Fibroblast of upper back skin (primary cell): ENCODE measurements around the gene TCF7L1.
A peak's percentile ranks its signal among the peaks of the same experiment; 100 is the strongest.
"Not testable (repeated sequence)": the region's sequence is repeated elsewhere in the genome, so short reads cannot be mapped to it uniquely, and the experiment has no call there.

Source experiments
- DNase-seq: peaks from one replicate; pipeline ENCODE4 v3.0.0-alpha.2; 2013

Gene TCF7L1

DNA sequence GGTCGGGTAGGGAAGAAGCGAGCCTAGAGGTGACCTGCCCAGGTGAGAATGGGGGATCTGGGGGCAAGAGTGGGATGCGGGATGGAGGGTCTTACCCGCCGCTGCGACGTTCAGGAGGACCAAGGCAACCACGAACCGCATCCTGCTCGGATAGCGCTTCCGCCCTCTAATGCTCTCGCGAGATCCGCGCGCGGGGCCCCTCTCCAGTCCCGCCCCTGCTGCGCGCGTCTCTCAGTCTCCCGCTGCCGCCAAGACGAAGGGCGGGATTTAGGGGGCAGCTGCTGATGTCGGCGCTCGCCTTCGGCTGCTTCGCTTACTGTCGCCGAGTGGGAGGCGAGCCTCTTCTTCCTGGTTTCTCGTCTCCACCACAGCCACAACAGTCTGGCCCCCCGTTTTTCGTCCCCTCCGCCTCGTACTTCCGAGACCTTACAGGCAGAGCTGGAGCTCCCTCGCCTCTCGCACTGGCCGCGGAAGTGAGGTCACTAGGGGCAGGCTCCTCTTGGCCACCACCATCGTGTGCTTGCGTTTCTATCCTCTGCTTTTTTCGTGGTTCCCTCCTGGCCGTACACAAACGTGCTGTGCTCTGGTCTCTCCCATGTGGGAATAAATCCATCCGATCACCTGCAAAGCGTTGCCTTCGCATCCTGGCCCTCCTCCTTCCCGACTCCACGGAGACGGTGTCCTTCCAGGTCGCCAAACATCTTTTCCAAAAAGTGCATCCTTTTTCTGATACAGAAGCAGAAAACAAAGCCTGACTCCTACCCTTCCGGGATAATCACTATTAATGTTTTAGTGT, 194.8 kb downstream of the TCF7L1 start, which contains the start of gene TGOLN2:
TSS of gene TGOLN2 (minus strand) at position 168 of the 796 bp plus-strand sequence. CDS start at position 141, 27 bp downstream.
- DNase-seq: peak; percentile 91

DNA sequence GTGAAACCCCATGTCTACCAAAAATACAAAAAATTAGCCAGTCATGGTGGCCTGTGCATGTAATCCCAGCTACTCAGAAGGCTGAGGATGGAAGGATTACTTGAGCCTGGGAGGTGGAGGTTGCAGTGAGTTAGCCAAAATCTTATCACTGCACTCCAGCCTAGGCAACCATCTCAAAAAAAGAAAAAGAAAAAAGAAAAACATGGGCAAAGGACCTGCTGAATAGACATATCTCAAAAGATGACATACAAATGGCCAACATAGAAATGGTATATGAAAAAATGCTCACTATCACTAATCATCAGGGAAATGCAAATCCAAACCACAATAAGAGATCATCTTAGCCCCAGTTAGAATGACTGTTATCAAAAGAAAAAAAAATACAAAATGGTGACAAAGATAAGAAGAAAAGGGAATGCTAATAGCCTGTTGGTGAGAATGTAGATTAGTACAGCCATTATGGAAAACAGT, 196.0 kb downstream of the TCF7L1 start:
- no peak for DNase-seq

DNA sequence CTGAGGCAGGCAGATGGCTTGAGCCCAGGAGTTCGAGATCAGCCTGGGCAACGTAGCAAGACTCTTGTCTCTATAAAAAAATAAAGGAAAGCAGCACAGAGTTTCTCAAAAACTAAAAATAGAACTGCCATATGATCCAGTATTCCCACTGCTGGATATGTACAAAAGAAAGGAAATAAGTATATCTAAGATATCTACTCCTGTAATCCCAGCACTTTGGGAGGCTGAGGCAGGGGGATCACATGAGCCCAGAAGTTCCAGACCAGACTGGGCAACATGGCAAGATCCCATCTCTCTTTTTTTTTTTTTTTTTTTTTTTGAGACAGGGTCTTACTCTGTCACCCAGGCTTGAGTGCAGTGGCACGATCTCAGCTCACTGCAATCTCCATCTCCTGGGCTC, 196.5 kb downstream of the TCF7L1 start:
- DNase-seq: not testable (repeated sequence)

DNA sequence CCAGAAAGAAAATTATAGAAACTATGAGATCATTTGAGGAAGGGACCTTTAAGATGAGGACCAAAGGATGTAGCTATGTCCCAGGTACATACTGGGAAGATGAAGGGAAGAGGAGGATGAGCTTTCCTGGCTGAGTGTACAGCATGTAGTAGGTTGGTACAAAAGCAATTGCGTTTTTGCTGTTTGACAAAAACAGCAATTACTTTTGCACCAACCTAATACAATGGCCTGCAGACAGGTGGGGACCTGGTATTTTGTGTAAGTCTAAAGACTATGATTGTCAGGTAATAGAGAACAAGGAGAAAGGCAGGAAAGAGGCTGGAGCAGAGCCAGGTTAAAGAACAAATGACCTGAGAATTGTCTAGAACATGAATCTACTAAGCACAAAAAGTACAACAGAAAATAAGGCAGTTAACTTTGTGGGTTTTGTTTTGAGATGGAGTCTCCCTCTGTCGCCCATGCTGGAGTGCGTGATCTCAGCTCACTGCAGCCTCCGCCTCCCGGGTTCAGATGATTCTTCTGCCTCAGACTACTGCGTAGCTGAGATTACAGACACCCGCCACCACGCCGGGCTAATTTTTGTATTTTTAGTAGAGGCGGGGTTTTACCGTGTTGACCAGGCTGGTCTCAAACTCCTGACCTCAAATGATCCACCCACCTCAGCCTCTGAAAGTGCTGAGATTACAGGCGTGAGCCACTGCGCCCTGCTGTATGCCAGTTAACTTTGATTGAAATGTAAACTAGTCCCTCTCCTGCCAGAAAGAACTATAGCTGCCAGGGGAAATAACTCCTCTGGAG, 197.8 kb downstream of the TCF7L1 start:
- DNase-seq: no peak

DNA sequence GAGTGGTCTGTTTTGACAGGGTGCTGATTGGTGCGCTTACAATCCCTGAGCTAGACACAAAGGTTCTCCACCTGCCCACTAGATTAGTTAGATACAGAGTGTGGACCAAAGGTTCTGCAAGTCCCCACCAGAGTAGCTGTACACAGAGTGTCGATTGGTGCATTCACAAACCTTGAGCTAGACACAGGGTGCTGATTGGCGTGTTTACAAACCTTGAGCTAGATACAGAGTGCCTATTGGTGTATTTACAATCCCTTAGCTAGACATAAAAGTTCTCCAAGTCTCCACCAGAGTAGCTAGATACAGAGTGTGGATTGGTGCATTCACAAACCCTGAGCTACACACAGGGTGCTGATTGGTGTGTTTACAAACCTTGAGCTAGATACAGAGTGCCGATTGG, 200.7 kb downstream of the TCF7L1 start:
- not testable (repeated sequence) for DNase-seq

DNA sequence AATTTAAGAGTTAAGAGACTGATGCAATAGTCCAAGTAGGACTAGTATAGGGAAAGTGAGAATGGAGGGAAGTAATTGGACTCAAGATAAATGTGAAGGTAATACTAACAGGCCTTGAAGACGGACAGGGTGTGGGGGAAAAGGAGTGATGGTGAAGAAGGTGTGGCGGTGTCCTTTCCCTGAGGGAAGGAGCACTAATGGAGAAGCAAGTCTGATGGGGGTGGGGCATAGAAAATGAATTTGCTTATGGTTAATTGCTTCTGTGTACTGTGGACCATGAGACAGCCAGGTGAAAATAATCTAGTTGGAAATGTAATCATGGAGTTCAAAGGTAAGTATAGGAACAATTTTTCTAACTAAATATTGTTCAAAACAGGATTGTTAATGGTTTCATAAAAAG, 201.7 kb downstream of the TCF7L1 start:
- no peak for DNase-seq

DNA sequence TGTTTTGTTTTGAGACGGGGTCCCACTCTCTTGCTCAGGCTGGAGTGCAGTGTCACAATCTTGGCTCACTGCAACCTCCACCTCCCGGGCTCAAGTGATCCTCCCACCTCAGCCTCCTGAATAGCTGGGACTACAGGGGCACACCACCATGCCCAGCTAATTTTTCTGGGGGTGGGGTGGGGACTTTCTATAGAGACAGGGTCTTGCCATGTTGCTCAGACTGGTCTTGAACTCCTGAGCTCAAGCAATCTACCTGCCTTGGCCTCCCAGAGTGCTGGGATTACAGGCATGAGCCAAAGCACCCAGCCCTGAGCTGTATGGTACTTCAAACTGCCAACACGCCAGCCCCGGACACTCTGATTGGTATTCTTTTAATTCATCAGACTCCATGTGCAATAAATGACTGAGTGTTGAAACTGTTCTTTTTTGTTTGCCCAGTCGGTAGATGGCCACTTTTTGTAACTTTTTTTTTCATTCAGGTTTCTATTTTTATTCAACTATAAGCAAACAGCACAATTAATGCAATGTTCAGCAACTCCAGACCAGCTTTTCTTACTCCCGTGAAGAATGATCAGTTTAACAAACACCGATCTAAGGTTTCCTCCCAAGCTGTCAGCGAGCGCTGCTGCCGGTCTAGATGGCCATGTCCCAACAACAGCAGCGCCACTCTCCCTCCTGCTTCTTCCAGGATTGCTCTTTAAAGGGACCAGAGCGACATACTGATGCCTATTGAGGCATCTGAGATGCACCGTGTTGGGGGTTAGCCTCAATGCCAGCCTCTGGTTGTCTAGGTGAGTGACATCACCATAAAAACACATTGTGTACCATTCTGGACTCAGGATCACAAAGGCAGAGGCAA, 207.1 kb downstream of the TCF7L1 start:
- no peak for DNase-seq

DNA sequence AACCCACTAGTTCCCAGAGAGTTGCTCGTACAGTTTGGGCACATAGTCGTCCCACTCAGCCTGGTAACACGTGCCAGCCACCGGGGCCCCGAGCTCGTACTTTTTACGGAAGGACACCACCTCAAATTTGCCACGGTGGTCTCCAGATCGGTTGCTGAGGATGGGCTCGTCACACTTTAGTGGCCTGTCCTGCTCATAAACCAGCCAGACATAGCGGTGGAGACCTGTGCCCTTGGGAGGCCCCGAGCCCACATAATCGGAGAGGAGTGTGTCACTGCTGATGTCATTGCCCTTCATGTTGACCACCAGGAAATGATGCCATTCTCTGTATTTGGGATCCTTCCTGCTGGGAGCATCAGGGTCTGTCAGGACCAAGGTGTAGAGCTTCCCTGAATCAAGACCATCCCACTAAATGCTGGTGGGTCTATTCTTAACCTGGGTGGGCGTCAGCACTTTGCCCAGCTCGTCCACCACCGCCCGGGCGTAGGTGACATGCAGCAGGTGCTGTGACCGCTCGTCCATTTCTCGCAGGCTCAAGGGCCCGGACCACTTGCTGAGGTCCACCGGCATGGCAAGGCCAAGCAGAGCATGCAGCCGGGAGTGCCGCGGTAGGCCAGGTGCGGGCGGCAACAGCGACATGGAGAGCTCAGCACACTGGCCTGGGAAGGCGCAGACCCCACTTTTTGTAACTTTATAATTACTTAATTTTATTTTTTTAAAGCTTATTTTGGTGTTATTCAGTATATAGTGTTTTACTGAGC, 208.3 kb downstream of the TCF7L1 start:
- no peak for DNase-seq

DNA sequence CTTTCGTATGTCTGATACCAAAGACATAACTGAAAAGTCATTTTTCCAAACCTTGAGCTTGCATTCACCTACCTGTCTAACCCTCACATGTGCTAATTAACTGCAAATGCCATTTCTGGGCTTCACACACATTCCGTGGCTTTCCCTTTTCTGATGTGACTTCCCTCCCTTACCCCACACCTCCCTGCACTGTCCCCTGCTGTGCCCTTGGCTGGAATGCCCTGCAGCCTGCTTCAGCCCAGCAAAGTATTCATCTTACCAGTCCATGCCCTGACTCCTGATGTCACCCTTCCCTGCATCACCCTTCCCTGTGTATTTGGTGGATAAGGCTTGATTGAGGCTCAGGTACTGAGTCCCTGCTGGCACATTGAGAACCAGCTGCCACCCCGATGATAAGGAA, 209.0 kb downstream of the TCF7L1 start:
- DNase-seq: no peak

DNA sequence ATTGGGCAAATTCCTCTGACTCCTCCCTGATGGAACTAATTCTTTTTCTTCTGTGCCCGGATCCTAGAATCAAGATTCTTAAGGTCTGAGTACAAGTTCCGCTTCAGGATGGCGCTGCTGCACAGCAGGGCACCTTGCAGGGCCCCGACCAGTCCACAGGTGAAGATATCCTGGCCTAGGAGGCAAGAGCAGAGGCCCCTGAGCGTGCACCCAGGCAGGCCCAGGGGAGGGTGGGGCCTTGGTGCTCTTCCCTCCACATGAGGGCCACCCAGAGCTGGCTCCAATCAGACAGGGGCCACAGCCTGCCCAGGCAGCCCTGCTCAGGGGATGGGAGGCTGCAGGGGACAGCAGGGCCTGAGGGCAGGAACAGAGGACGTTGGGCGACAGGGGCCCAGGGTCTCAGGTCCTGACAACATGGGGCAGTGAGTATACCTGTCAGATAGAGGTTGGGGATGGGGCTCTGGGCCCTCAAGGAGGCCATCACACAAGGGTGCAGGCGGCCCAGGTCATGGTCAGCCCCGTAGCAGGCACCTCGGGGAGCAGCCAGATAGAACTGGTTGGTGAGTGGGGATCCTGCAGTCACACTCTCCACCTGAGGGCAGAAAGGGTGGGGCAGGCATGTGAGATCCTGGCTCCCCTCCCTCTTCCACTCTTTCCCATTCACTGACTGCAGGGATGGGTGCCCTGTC, 210.2 kb downstream of the TCF7L1 start:
- DNase-seq: not testable (repeated sequence)

DNA sequence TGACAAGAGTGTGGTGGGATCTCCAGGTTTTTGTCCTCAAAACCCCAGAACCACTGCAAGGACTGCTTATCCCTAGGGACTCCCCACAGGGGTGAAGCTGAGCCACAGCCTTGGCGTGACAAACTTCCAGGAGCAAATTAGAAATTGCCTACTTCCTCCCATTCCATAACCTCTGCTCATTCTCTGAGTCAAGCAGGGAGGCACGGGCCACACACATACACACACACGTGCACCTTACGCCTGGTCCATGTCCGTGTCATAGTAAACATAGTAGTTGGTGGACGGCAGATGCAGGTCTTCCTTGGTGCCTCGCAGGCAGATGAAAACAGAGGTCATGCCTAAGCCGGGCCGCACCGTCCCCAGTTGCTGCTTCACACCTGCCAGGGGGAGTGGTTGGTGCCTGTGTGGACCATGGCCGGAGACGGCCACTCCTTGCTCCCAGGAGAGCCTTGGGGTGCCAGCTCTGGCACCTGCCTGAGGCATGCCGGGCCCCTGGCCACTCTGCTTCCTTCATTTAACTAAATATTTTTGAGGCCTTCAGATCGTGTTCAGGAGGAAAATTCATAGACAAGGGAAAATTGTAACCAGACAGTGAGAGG, 211.3 kb downstream of the TCF7L1 start:
- no peak for DNase-seq

DNA sequence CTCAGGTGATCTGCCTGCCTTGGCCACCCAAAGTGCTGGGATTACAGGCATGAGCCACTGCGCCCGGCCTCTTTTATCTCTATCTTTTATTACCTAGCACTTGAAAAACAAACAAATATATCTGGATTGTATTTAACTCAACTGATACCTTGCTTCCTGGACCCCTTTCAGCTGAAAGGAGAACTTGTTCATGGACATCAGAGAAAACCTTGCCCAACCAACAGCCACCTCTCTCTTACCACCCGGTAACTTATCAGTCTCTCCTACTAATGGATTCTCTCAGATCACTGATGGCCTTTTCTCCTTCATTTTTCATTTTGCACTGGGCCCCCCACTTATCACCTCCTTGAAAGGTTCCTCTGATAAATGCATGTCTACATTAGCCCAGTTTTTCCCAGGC, 214.4 kb downstream of the TCF7L1 start:
- no peak for DNase-seq

DNA sequence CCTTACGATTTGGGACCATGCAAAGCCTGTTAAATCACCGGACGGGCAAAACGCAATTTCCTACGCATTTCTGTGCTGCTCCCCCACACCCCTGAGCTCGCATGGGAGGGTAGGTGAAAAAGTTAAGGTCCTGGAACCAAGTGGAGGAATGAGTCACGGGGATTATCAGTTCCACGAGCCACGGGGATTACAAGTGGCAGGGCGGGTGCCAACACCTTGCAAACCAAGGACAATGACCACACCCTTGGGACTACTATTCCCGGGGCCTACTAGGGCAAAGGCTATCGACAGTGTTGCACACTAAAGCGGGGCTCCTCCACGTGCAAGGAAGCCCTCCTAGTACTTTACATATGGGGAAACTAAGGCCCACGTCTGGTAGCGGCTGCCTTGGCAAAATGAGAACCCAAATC, 220.7 kb downstream of the TCF7L1 start:
- DNase-seq: no peak

DNA sequence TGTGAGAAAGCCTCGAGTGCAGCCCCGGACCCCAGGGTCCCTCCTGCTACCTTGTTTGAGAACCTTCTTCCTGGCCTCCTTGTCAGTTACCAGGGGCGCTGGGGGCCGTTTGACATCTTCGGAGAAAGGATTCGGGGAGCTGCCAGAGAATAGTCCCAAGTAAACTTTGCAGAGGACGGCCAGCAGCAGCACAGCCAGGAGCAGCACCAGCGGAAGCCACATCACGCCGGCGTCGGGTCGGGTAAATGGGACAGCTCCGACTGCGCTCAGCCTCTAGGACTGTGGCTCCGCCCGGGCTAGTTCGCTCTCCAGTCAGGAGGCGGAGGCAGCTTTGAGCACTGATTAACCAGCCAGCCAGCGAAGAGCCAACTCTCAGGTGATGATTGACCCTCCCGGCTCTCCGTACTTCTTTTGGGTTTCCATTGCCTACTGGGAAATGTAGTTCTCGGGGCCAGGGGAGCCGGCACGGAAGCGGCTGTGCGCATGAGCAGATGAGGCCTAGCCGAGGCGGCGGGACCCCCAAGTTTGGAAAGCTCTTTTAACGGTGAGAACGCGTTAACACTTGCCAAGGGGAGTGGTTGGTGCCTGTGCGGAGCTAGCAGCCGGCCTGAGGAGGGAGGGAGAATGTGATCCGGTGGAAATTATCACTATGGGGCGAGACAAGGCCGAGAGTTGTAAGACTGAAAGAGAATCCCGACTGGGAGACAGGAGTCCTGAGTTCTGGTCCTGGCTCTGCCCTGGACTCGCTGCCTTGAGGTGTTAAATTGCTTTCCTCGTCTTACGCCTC, 221.3 kb downstream of the TCF7L1 start, which contains the start of the genes ELMOD3 and RETSAT:
TSS of gene ELMOD3 (plus strand) at position 484 of the 787 bp plus-strand sequence. CDS start 2,430 bp downstream, outside the sequence.
TSS of gene RETSAT (minus strand) at position 243 of the 787 bp plus-strand sequence. CDS start at position 222, 21 bp downstream.
- peak; percentile 100 for DNase-seq

DNA sequence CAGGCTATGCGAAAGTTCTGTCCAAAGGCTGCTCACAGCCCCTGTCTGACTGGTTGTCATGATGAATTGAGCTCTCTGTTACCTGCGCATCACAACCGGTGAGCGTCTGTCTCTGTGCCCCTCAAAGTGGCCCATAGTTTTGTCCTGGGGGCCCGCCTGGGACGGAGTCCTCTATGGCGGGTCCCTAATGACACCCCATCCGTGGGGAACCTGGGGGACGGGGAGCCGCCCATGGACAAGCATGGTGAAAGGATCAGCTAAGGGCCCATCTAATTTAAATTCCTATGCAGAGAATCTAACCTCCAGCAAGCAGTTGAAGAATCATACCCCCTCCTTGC, 221.8 kb downstream of the TCF7L1 start:
- DNase-seq: no peak

DNA sequence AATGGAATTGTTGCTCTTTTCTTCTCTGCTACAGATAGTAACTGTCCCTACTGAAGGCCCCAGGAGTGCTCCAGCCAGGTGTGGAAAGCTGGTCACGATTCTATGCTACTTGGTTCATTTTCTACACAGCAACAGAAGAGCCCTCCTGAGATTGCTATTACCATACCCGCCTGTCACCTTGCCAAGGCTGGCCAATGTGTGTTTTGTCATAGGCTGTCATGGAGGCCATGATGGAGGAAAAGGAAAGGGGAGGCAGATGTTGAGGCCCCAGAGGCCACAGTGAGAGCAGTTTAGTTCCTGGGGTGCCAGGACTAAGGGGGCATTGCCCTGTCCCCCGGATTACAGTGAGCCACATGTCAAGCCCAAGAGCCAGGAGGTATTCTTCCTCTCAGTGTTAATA, 222.3 kb downstream of the TCF7L1 start:
- no peak for DNase-seq

DNA sequence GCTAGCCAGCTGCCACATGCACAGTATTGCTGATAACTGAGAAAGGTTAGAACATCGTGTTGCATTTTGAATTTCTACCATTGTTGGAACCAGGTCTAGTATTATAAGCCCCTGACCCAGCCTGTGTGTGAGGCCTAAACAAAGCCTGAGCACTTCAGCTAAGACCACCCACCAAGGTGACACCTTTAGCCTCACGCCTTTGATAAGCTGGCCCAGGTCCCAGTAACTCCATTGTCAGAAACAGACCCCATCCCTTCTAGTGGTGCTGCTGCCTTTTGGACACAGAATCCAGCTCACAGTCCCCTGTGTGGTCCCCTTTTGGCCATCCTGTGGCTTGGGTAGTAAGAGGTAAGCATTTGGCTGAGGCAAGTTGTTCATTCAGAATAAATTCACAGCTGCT, 223.0 kb downstream of the TCF7L1 start:
- no peak for DNase-seq

DNA sequence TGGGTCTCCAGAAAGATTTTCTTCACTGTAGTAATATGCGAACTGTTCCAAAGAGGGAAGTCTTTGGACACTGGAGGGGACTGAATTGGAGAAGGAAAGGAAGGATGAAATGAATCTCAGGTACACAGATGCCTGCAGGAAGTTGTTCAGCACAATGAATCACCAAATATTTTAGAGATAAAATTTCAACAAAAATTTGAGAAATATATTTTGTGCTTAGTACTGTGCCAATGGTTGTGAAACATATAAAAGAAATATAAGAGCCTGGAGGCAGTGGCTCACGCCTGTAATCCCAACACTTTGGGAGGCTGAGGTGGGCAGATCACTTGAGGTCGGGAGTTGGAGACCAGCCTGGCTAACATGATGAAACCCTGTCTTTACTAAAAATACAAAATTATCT, 224.5 kb downstream of the TCF7L1 start:
- DNase-seq: no peak
